DND-41 (cell line): Measurements from ENCODE around the gene WAC.

Source experiments
- ATAC-seq: fragments of 200-7000 bp; cut with Tn5 transposase; 3 replicates; pipeline ENCODE4 v1.9.1; 2021; ENCODE audit warnings: low read depth; ENCODE audit not compliant: insufficient read depth
- DNase-seq: peaks from one replicate; pipeline ENCODE4 v3.0.0-alpha.2; 2020
- H2AFZ ChIP-seq: 2 replicates; pipeline ENCODE4 v1.6.0; 2012; ENCODE audit warnings: low read depth, low read length
- H3K27ac ChIP-seq: 2 replicates; pipeline ENCODE4 v1.5.1; 2012; ENCODE audit warnings: low read length, inconsistent platforms
- H3K27me3 ChIP-seq: fragments of 200-600 bp; sonication (generic); 2 replicates; pipeline ENCODE4 v1.6.0; 2012; ENCODE audit warnings: low read length, mild to moderate bottlenecking, inconsistent platforms; ENCODE audit not compliant: insufficient read depth, poor library complexity
- H3K36me3 ChIP-seq: 2 replicates; pipeline ENCODE4 v1.5.1; 2012; ENCODE audit warnings: low read length, inconsistent platforms; ENCODE audit not compliant: insufficient read depth
- H3K4me1 ChIP-seq: 2 replicates; pipeline ENCODE4 v1.5.1; 2012; ENCODE audit warnings: mild to moderate bottlenecking, low read length; ENCODE audit not compliant: insufficient read depth
- H3K4me2 ChIP-seq: 2 replicates; pipeline ENCODE4 v1.6.0; 2012; ENCODE audit warnings: mild to moderate bottlenecking, moderate library complexity, low read length, inconsistent platforms; ENCODE audit not compliant: insufficient read depth
- H3K4me3 ChIP-seq, 2 experiments: fragments of 200-600 bp in 1 of 2; shearing (Covaris generic) in 1 of 2; 2 replicates each; pipeline ENCODE4 v1.5.1; 2012 to 2016; ENCODE audit warnings: inconsistent platforms in 2 of 2, low read length in 2 of 2, mild to moderate bottlenecking in 2 of 2, low read depth in 1 of 2, moderate library complexity in 1 of 2
- H3K79me2 ChIP-seq: 2 replicates; pipeline ENCODE4 v1.6.0; 2012; ENCODE audit warnings: low read length, inconsistent platforms; ENCODE audit not compliant: insufficient read depth
- H3K9ac ChIP-seq: 2 replicates; pipeline ENCODE4 v1.6.0; 2012; ENCODE audit warnings: low read depth, mild to moderate bottlenecking, inconsistent platforms, low read length, moderate library complexity
- H3K9me3 ChIP-seq: 2 replicates; pipeline ENCODE4 v1.5.1; 2012; ENCODE audit warnings: low read length, moderate library complexity, mild to moderate bottlenecking, inconsistent platforms; ENCODE audit not compliant: insufficient read depth, severe bottlenecking
- H4K20me1 ChIP-seq: 2 replicates; pipeline ENCODE4 v1.6.0; 2012; ENCODE audit warnings: low read length; ENCODE audit not compliant: insufficient read depth
- CTCF ChIP-seq: IDR thresholded peaks from 2 replicates; pipeline ENCODE4 v1.5.1; 2012; ENCODE audit warnings: borderline replicate concordance, low read length, moderate library complexity, mild to moderate bottlenecking; ENCODE audit not compliant: poor library complexity, severe bottlenecking; ENCODE audit errors: extremely low read depth
- EZH2 ChIP-seq: IDR thresholded peaks from 3 replicates; pipeline ENCODE4 v1.6.1; 2012; ENCODE audit warnings: borderline replicate concordance, low read depth, mild to moderate bottlenecking, moderate library complexity, low read length, inconsistent platforms; ENCODE audit not compliant: severe bottlenecking

Gene WAC

GRCh38 chr10:28523725-28524252 lies 9.1 kb upstream of the WAC start:
- TF ChIP-seq CTCF (no peak), EZH2 (no peak)
- Histone ChIP-seq H3K79me2 (no peaks in the 10 kb centered on the region), H3K27ac (no peak overlapping the region), H3K27me3 (no peaks in the 10 kb centered on the region), H3K36me3 (peaks cover 12% of the 10 kb centered on the region; the same call in 1 of the 2 replicates), H3K4me2 (no peak overlapping the region), H4K20me1 (no peaks in the 10 kb centered on the region; the same call in 1 of the 2 replicates), H3K4me1 (no peaks in the 10 kb centered on the region), H3K4me3 (no peak overlapping the region), H3K9me3 (peaks cover 10% of the 10 kb centered on the region), H3K9ac (no peak overlapping the region), H2AFZ (no peak overlapping the region)
- DNase-seq (no peak), ATAC-seq (no peak)

- Histone ChIP-seq H3K9me3 (no peaks in the 10 kb centered on the region), H2AFZ (no peak overlapping the region), H3K4me3 (0 out of 4 replicates have a peak overlapping the region, but pooled peaks of 1 of the 2 experiments have one; percentile 90), H3K79me2 (peaks cover 47% of the 10 kb centered on the region), H3K27ac (no peak overlapping the region), H3K4me1 (peaks cover 33% of the 10 kb centered on the region), H3K36me3 (peaks cover 26% of the 10 kb centered on the region), H4K20me1 (peaks cover 21% of the 10 kb centered on the region; the same call in 1 of the 2 replicates), H3K9ac (peak overlapping the region; percentile 97; the same call in 1 of the 2 replicates), H3K27me3 (no peaks in the 10 kb centered on the region), H3K4me2 (peak overlapping the region; percentile 79; the same call in 1 of the 2 replicates)
- ATAC-seq (no peak), DNase-seq (no peak)
- TF ChIP-seq EZH2 (no peak), CTCF (no peak)
Observed at GRCh38 chr10:28530751-28531150, 2.2 kb upstream of the WAC start.

GRCh38 chr10:28533186-28533564 lies 257 bp downstream of the WAC start:
- DNase-seq (no peak), ATAC-seq (no peak; the same call in 1 of the 3 replicates)
- H3K36me3 ChIP-seq: peaks cover 47% of the 10 kb centered on the region
- no peaks in the 10 kb centered on the region for H3K9me3 ChIP-seq
- H3K4me2 ChIP-seq: no peak overlapping the region
- peak overlapping the region; percentile 63 to 90; a peak in 3 of 4 replicates for H3K4me3 ChIP-seq
- peaks cover 53% of the 10 kb centered on the region for H3K4me1 ChIP-seq
- H3K27me3 ChIP-seq: no peaks in the 10 kb centered on the region
- peak overlapping the region; percentile 58 for H2AFZ ChIP-seq
- peaks cover 43% of the 10 kb centered on the region for H4K20me1 ChIP-seq
- peak overlapping the region; percentile 97 for H3K9ac ChIP-seq
- peak overlapping the region; percentile 91; the same call in 1 of the 2 replicates for H3K27ac ChIP-seq
- peaks cover 71% of the 10 kb centered on the region for H3K79me2 ChIP-seq
- TF ChIP-seq CTCF: no peak
- TF ChIP-seq EZH2: no peak
